Measurements from ENCODE around the gene LAP3.

- TF ChIP-seq, protein P1, sequence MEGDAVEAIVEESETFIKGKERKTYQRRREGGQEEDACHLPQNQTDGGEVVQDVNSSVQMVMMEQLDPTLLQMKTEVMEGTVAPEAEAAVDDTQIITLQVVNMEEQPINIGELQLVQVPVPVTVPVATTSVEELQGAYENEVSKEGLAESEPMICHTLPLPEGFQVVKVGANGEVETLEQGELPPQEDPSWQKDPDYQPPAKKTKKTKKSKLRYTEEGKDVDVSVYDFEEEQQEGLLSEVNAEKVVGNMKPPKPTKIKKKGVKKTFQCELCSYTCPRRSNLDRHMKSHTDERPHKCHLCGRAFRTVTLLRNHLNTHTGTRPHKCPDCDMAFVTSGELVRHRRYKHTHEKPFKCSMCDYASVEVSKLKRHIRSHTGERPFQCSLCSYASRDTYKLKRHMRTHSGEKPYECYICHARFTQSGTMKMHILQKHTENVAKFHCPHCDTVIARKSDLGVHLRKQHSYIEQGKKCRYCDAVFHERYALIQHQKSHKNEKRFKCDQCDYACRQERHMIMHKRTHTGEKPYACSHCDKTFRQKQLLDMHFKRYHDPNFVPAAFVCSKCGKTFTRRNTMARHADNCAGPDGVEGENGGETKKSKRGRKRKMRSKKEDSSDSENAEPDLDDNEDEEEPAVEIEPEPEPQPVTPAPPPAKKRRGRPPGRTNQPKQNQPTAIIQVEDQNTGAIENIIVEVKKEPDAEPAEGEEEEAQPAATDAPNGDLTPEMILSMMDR (conservative IDR thresholded peaks at IDR 0.05 in 1 of 2, IDR thresholded peaks at IDR 0.05 in 1 of 2; ENCODE audit: extremely low read depth in 1 of 2, insufficient read depth in 1 of 2, low read depth in 1 of 2, low read length in 2 of 2): no peak
- TF ChIP-seq EZH2 (IDR thresholded peaks at IDR 0.05; ENCODE audit: borderline replicate concordance, low read length): no peak
Observed at GRCh38 chr4:17583276-17583675, 6.3 kb downstream of the LAP3 start.

All from mammary epithelial cell (primary cell).